Neural cell (in vitro differentiated cells): Measurements from ENCODE around the gene GRIK2. TPM values are rescaled to one million over a fixed set of nuclear protein-coding genes. Genes with fewer than 3 reads are reported as not detected.

Experiments
- H2AFZ ChIP-seq: fragments of 200-600, 300-800 bp; sonication (generic), shearing (Covaris generic); 2 replicates; pipeline ENCODE4 v1.6.0; 2014; ENCODE audit warnings: low read depth, mild to moderate bottlenecking, antibody characterized with exemption, low read length, moderate library complexity
- H3F3A ChIP-seq: fragments of 200-600 bp; shearing (Covaris generic); 2 replicates; pipeline ENCODE4 v1.6.1; 2016; ENCODE audit warnings: mild to moderate bottlenecking, moderate library complexity, mixed read lengths, antibody characterized with exemption, low read length; ENCODE audit not compliant: insufficient read depth, poor library complexity, severe bottlenecking
- H3K27ac ChIP-seq: fragments of 200-600, 300-800 bp; sonication (generic), shearing (Covaris generic); 2 replicates; pipeline ENCODE4 v1.5.1; 2014; ENCODE audit warnings: mild to moderate bottlenecking, low read length, moderate library complexity
- H3K27me3 ChIP-seq: fragments of 300-800, 200-600 bp; sonication (generic), shearing (Covaris generic); 2 replicates; pipeline ENCODE4 v1.6.0; 2014; ENCODE audit warnings: mild to moderate bottlenecking, low read depth, low read length, moderate library complexity; ENCODE audit not compliant: insufficient read depth
- H3K36me3 ChIP-seq: fragments of 300-800, 200-600 bp; sonication (generic), shearing (Covaris generic); 2 replicates; pipeline ENCODE4 v1.5.1; 2014; ENCODE audit warnings: mild to moderate bottlenecking, antibody characterized with exemption, low read length, moderate library complexity; ENCODE audit not compliant: insufficient read depth
- H3K4me2 ChIP-seq: fragments of 300-800, 200-600 bp; sonication (generic), shearing (Covaris generic); 2 replicates; pipeline ENCODE4 v1.6.0; 2014; ENCODE audit warnings: mild to moderate bottlenecking, low read length
- H3K4me3 ChIP-seq: fragments of 300-800, 200-600 bp; sonication (generic), shearing (Covaris generic); 2 replicates; pipeline ENCODE4 v1.5.1; 2014; ENCODE audit warnings: mild to moderate bottlenecking, low read length, moderate library complexity
- H3K79me2 ChIP-seq: fragments of 200-600 bp; shearing (Covaris generic); replicated peaks from 2 replicates; pipeline ENCODE4 v1.6.0; 2014; ENCODE audit warnings: mild to moderate bottlenecking, low read length, moderate library complexity; ENCODE audit not compliant: insufficient read depth
- H3K9ac ChIP-seq: fragments of 300-800, 200-600 bp; sonication (generic), shearing (Covaris generic); 2 replicates; pipeline ENCODE4 v1.6.1; 2016; ENCODE audit warnings: mild to moderate bottlenecking, low read length, mixed read lengths
- H3K9me2 ChIP-seq: fragments of 200-600 bp; shearing (Covaris generic); 2 replicates; pipeline ENCODE4 v1.6.1; 2016; ENCODE audit warnings: mild to moderate bottlenecking, low read length, mixed read lengths; ENCODE audit not compliant: insufficient read depth
- H3K9me3 ChIP-seq: fragments of 200-600, 300-800 bp; sonication (generic), shearing (Covaris generic); 2 replicates; pipeline ENCODE4 v1.6.1; 2016; ENCODE audit warnings: mild to moderate bottlenecking, mixed run types, low read length, moderate library complexity, mixed read lengths
- H4K20me1 ChIP-seq: fragments of 200-600 bp; shearing (Covaris generic); 2 replicates; pipeline ENCODE4 v1.6.1; 2016; ENCODE audit warnings: mild to moderate bottlenecking, mixed run types; ENCODE audit not compliant: insufficient read depth
- EP300 ChIP-seq: fragments of 450-650 bp; conservative IDR thresholded peaks from 2 replicates; pipeline ENCODE4 v1.6.1; 2014; ENCODE audit warnings: antibody characterized with exemption, mild to moderate bottlenecking, moderate library complexity; ENCODE audit not compliant: poor library complexity, severe bottlenecking
- EZH2 ChIP-seq: fragments of 200-600, 300-800 bp; shearing (Covaris generic), sonication (generic); IDR thresholded peaks from 2 replicates; pipeline ENCODE4 v1.6.1; 2014; ENCODE audit warnings: antibody characterized with exemption, low read length, borderline replicate concordance, mild to moderate bottlenecking; ENCODE audit not compliant: insufficient read depth, poor library complexity, severe bottlenecking
- MXI1 ChIP-seq: fragments of 450-650 bp; conservative IDR thresholded peaks from 2 replicates; pipeline ENCODE4 v1.6.1; 2014; ENCODE audit warnings: antibody characterized with exemption, mild to moderate bottlenecking; ENCODE audit not compliant: poor library complexity, severe bottlenecking
- POLR2AphosphoS5 ChIP-seq: IDR thresholded peaks from 2 replicates; pipeline ENCODE4 v1.6.1; 2012
- RAD21 ChIP-seq: fragments of 450-650 bp; conservative IDR thresholded peaks from 2 replicates; pipeline ENCODE4 v1.6.1; 2014; ENCODE audit warnings: antibody characterized with exemption, mild to moderate bottlenecking, moderate library complexity
- REST ChIP-seq: IDR thresholded peaks from 2 replicates; pipeline ENCODE4 v1.6.1; 2012; ENCODE audit warnings: borderline replicate concordance
- SMC3 ChIP-seq: fragments of 450-650 bp; conservative IDR thresholded peaks from 2 replicates; pipeline ENCODE4 v1.6.1; 2014; ENCODE audit warnings: antibody characterized with exemption, mild to moderate bottlenecking, moderate library complexity; ENCODE audit not compliant: poor library complexity
- TAF1 ChIP-seq: IDR thresholded peaks from 2 replicates; pipeline ENCODE4 v1.6.1; 2012; ENCODE audit warnings: low read depth
- polyA plus RNA-seq: library from polyadenylated mRNA; depleted of rRNA; stranded (reverse); fragments of >200 nt; gene quantifications from 2 replicates; pipeline ENCODE4 v1.2.3, GENCODE V29; 2014
- TF ChIP-seq, protein P1 (sequence below): fragments of 450-650 bp; IDR thresholded peaks from 2 replicates; pipeline ENCODE4 v1.5.1; 2014; ENCODE audit warnings: antibody characterized with exemption, mild to moderate bottlenecking, moderate library complexity; ENCODE audit not compliant: poor library complexity, severe bottlenecking

GRIK2 gene
- polyA plus RNA-seq, 1 donor from 2014 or later = 106 TPM

DNA sequence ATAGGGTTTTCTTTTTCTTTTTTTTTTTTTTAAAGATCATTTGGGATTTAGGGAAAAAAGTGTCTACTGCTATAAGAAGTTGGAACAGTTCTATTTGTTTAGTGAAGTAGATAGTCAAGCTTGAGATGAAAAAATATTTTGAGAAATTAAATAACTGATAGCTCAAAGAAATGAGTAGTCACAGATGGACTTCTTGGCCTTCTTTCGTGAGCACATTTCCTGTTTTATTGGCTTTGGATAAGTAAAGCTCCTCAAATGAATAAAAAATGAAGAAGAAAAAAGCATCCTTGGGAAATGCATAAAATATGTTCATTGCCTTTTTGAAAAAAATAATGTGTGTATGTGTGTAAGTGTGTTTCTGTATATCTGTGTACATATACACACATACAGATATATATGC is 515.9 kb downstream of the GRIK2 start:
- Histone ChIP-seq H3K27ac (no peak overlapping the region), H3K9me3 (no peaks in the 10 kb centered on the region), H3K79me2 (no peaks in the 10 kb centered on the region), H2AFZ (no peak overlapping the region), H3K27me3 (no peaks in the 10 kb centered on the region), H3K9ac (no peak overlapping the region), H3K9me2 (no peaks in the 10 kb centered on the region), H3K4me2 (no peak overlapping the region), H3F3A (no peaks in the 10 kb centered on the region), H3K4me3 (no peak overlapping the region), H3K36me3 (no peaks in the 10 kb centered on the region), H4K20me1 (no peaks in the 10 kb centered on the region)
- TF ChIP-seq, protein P1, sequence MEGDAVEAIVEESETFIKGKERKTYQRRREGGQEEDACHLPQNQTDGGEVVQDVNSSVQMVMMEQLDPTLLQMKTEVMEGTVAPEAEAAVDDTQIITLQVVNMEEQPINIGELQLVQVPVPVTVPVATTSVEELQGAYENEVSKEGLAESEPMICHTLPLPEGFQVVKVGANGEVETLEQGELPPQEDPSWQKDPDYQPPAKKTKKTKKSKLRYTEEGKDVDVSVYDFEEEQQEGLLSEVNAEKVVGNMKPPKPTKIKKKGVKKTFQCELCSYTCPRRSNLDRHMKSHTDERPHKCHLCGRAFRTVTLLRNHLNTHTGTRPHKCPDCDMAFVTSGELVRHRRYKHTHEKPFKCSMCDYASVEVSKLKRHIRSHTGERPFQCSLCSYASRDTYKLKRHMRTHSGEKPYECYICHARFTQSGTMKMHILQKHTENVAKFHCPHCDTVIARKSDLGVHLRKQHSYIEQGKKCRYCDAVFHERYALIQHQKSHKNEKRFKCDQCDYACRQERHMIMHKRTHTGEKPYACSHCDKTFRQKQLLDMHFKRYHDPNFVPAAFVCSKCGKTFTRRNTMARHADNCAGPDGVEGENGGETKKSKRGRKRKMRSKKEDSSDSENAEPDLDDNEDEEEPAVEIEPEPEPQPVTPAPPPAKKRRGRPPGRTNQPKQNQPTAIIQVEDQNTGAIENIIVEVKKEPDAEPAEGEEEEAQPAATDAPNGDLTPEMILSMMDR = no peak
- TF ChIP-seq REST = no peak
- no peak for TF ChIP-seq SMC3
- TF ChIP-seq EP300 = no peak
- no peak for TF ChIP-seq POLR2AphosphoS5
- no peak for TF ChIP-seq TAF1
- TF ChIP-seq MXI1 = no peak

DNA sequence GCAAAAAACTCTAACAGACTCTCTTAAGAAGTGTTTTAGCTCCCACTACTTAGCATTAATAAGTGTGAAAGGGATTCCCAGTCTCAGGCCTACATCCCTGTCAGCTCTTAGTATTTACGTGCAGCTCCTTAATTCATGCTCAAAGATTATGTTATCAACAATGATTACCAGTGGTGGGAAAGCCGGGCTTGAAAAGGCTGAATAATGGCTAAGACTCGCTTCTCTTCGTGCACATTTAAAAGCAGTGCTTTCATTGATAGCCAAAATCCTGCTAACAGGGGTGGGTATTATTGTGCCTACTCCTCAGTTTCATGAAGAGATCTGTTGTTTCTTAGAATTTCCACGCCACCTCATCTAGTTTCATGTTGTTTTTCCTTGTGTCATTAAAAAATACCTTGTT is 518.8 kb downstream of the GRIK2 start:
- TF ChIP-seq, protein P1 = no peak
- no peak for TF ChIP-seq MXI1
- no peak for TF ChIP-seq POLR2AphosphoS5
- Histone ChIP-seq H3K36me3 (no peaks in the 10 kb centered on the region), H3K4me2 (no peak overlapping the region), H3F3A (no peaks in the 10 kb centered on the region), H3K27me3 (no peaks in the 10 kb centered on the region), H3K9ac (no peak overlapping the region), H3K9me3 (no peaks in the 10 kb centered on the region), H3K27ac (no peak overlapping the region), H4K20me1 (no peaks in the 10 kb centered on the region), H3K79me2 (no peaks in the 10 kb centered on the region), H2AFZ (no peak overlapping the region), H3K9me2 (no peaks in the 10 kb centered on the region), H3K4me3 (no peak overlapping the region)

DNA sequence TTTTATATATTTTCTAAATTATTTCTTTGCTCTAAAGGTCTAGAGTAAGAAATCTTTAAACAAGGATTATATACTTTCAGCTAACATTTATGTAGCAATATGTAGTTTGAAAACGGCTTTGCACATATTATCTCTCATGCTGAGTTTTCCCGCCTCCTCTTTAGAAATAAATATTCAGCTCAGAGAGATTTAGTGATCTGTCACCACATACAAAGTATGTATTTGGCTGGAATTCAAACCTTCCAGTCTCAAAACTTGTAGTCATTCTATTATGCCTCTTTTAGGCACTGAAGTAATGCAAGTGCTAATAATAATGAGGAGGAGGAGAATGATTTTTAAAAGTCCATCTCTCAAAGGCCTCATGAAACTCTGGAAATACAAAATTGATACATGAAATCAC is 525.0 kb downstream of the GRIK2 start:
- no peaks in the 10 kb centered on the region for H3K79me2 ChIP-seq
- H3K36me3 ChIP-seq = no peaks in the 10 kb centered on the region
- H3K4me2 ChIP-seq = no peak overlapping the region
- H3K9me3 ChIP-seq = no peaks in the 10 kb centered on the region
- no peaks in the 10 kb centered on the region for H3F3A ChIP-seq
- no peak overlapping the region for H3K27ac ChIP-seq
- H3K9ac ChIP-seq = no peak overlapping the region
- H3K9me2 ChIP-seq = no peaks in the 10 kb centered on the region
- no peak overlapping the region for H2AFZ ChIP-seq
- H4K20me1 ChIP-seq = no peaks in the 10 kb centered on the region
- no peak overlapping the region for H3K4me3 ChIP-seq
- no peaks in the 10 kb centered on the region for H3K27me3 ChIP-seq
- TF ChIP-seq EP300 (no peak), EZH2 (no peak), MXI1 (no peak), TAF1 (no peak), RAD21 (no peak), POLR2AphosphoS5 (no peak), REST (no peak), SMC3 (no peak)
